HepG2 (cell line): ENCODE measurements around the gene CCL1.

Source experiments
- ELF1 ChIP-seq: sonication (generic); formaldehyde crosslinking; IDR thresholded peaks from 2 replicates; pipeline ENCODE4 v1.4.0; 2020; ENCODE audit warnings: missing genetic modification reagents
- HDAC2 ChIP-seq: sonication (generic); formaldehyde crosslinking; IDR thresholded peaks from 2 replicates; pipeline ENCODE4 v1.4.0; 2020; ENCODE audit warnings: missing genetic modification reagents
- ZNF781 ChIP-seq: sonication (generic); formaldehyde crosslinking; IDR thresholded peaks from 2 replicates; pipeline ENCODE4 v1.5.1; 2020; ENCODE audit warnings: borderline replicate concordance, mild to moderate bottlenecking, missing genetic modification reagents; ENCODE audit errors: not compliant biosample characterization
- ZNF879 ChIP-seq: sonication (generic); formaldehyde crosslinking; IDR thresholded peaks from 2 replicates; pipeline ENCODE4 v1.8.1; 2023; ENCODE audit warnings: missing genetic modification reagents

GRCh38 chr17:34318474-34318873 is 44.6 kb downstream of the CCL1 start:
- TF ChIP-seq HDAC2, result no peak
- TF ChIP-seq ELF1, result no peak
- TF ChIP-seq ZNF781 (CRISPR knock-in tag), result no peak
- TF ChIP-seq ZNF879 (CRISPR knock-in tag), result no peak
